Retina (tissue), 1 donor: Measurements from ENCODE around the gene SLC49A4.

ENCODE experiments used
- DNase-seq: peaks from one replicate; pipeline ENCODE4 v3.0.0-alpha.2; 2016

SLC49A4 gene

GRCh38 chr3:122786066-122786465 lies 8.8 kb upstream of the SLC49A4 start:
- DNase-seq, result no peak

- no peak for DNase-seq
Observed at GRCh38 chr3:122787872-122788271, 7.0 kb upstream of the SLC49A4 start.

GRCh38 chr3:122789585-122790273 lies 5.1 kb upstream of the SLC49A4 start:
- no peak for DNase-seq

GRCh38 chr3:122793568-122794416 lies 1.1 kb upstream of the SLC49A4 start, which contains the start of gene HSPBAP1:
TSS of gene HSPBAP1 (minus strand) at chr3:122793831. CDS start at chr3:122793680, 151 bp downstream.
- peak; percentile 94 for DNase-seq

- no peak for DNase-seq
Observed at GRCh38 chr3:122794483-122794778, 438 bp upstream of the SLC49A4 start.

- DNase-seq, result no peak
Observed at GRCh38 chr3:122795674-122796195, 866 bp downstream of the SLC49A4 start.

GRCh38 chr3:122797291-122797690 lies 2.4 kb downstream of the SLC49A4 start:
- DNase-seq, result no peak

- no peak for DNase-seq
Observed at GRCh38 chr3:122799322-122799721, 4.5 kb downstream of the SLC49A4 start.

GRCh38 chr3:122800031-122800430 lies 5.2 kb downstream of the SLC49A4 start:
- no peak for DNase-seq

- DNase-seq, result no peak
Observed at GRCh38 chr3:122800706-122801237, 5.9 kb downstream of the SLC49A4 start.

- no peak for DNase-seq
Observed at GRCh38 chr3:122802323-122802722, 7.5 kb downstream of the SLC49A4 start.

- no peak for DNase-seq
Observed at GRCh38 chr3:122803977-122804376, 9.1 kb downstream of the SLC49A4 start.

GRCh38 chr3:122810734-122811133 lies 15.9 kb downstream of the SLC49A4 start:
- DNase-seq, result no peak

- no peak for DNase-seq
Observed at GRCh38 chr3:122816587-122816986, 21.7 kb downstream of the SLC49A4 start.

- peak; percentile 1 for DNase-seq
Observed at GRCh38 chr3:122824465-122825381, 29.9 kb downstream of the SLC49A4 start.

GRCh38 chr3:122825460-122825859 lies 30.6 kb downstream of the SLC49A4 start:
- DNase-seq, result no peak

- DNase-seq, result no peak
Observed at GRCh38 chr3:122826278-122826677, 31.4 kb downstream of the SLC49A4 start.

GRCh38 chr3:122828281-122828680 lies 33.4 kb downstream of the SLC49A4 start:
- no peak for DNase-seq

GRCh38 chr3:122835590-122835989 lies 40.7 kb downstream of the SLC49A4 start:
- no peak for DNase-seq

GRCh38 chr3:122843604-122844003 lies 48.7 kb downstream of the SLC49A4 start:
- DNase-seq, result no peak

GRCh38 chr3:122857019-122857418 lies 62.1 kb downstream of the SLC49A4 start:
- DNase-seq, result no peak

- DNase-seq, result no peak
Observed at GRCh38 chr3:122858373-122858772, 63.5 kb downstream of the SLC49A4 start.
